Breast epithelium (tissue), 3 donors: Measurements from ENCODE around the gene IFT52.

Experiments used
- POLR2A ChIP-seq: fragments of 450-650 bp; IDR thresholded peaks from one replicate; pipeline ENCODE4 v1.6.1; 2016; ENCODE audit warnings: antibody characterized with exemption, mild to moderate bottlenecking, moderate library complexity
- TF ChIP-seq, protein P1 (sequence below), 3 donors: fragments of 450-650 bp; IDR thresholded peaks; one replicate each; pipeline ENCODE4 v1.5.1; 2016 to 2017; ENCODE audit warnings: antibody characterized with exemption in 3 of 3, mild to moderate bottlenecking in 3 of 3, moderate library complexity in 3 of 3

DNA sequence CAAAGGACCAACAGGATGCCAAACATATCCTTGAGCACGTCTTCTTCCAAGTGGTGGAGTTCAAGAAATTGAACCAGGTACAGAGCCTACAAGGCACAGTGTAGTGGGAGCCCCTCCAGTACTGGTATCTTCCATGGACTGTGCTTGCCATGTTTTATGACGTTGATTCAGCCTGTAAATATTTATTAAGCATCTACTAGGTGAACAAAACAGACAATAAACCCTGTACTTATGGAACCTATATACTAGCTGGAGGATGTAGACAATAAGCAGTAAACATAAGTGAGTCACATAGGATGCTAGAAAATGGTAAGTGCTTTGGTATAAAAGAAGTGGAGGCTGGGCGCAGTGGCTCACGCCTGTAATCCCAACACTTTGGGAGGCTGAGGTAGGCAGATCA, 51.8 kb downstream of the IFT52 start:
- TF ChIP-seq, protein P1, sequence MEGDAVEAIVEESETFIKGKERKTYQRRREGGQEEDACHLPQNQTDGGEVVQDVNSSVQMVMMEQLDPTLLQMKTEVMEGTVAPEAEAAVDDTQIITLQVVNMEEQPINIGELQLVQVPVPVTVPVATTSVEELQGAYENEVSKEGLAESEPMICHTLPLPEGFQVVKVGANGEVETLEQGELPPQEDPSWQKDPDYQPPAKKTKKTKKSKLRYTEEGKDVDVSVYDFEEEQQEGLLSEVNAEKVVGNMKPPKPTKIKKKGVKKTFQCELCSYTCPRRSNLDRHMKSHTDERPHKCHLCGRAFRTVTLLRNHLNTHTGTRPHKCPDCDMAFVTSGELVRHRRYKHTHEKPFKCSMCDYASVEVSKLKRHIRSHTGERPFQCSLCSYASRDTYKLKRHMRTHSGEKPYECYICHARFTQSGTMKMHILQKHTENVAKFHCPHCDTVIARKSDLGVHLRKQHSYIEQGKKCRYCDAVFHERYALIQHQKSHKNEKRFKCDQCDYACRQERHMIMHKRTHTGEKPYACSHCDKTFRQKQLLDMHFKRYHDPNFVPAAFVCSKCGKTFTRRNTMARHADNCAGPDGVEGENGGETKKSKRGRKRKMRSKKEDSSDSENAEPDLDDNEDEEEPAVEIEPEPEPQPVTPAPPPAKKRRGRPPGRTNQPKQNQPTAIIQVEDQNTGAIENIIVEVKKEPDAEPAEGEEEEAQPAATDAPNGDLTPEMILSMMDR (IDR thresholded peaks at IDR 0.05), result no peak
- TF ChIP-seq POLR2A, result no peak
